ENCODE data around the gene SRPX2. TPM values are rescaled to one million over a fixed set of nuclear protein-coding genes. Genes with fewer than 3 reads are reported as not detected.

SRPX2 gene
- total RNA-seq, 1 experiment from 2014 or later: 2.4 TPM

DNA sequence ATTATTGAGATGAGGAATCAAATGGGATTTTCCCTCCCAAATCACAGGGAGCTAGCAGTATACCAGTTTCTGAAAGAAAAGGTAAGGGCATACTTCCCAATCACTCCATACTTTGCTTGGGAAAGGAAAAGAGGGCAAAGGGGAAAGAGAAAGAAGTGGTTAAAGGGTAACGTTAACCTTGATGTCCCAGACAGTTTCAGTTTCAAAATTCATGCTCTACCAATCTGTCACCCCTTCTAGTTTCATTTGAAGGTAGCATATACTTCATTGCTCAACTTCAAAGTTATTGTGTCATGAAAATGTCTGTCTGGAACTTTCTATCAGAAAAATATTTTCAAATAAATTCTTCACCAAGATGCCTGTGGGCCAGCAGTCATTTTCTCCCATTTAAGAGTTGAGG, 43.2 kb upstream of the SRPX2 start:
- Histone ChIP-seq H3K4me2 (ENCODE audit: low read length) (no peak overlapping the region), H3K9ac (ENCODE audit: low read length) (no peak overlapping the region), H3K9me2 (ENCODE audit: insufficient read depth) (no peaks in the 10 kb centered on the region), H3K27me3 (ENCODE audit: insufficient read depth, low read length) (0 out of 2 replicates have a peak, but pooled peaks cover 4% of the 10 kb centered on the region), H3K36me3 (ENCODE audit: control insufficient read depth in 1 of 2, insufficient read depth in 2 of 2, low read length in 2 of 2) (no peaks in the 10 kb centered on the region), H3K79me2 (ENCODE audit: insufficient read depth, low read length) (no peaks in the 10 kb centered on the region), H2AFZ (ENCODE audit: low read depth, low read length, poor library complexity, severe bottlenecking) (no peak overlapping the region), H4K20me1 (ENCODE audit: insufficient read depth) (no peaks in the 10 kb centered on the region), H3K4me1 (ENCODE audit: control insufficient read depth in 1 of 2, insufficient read depth in 2 of 2, low read length in 2 of 2) (no peaks in the 10 kb centered on the region), H3K4me3 (replicated peaks in 1 of 2; ENCODE audit: low read depth in 1 of 2, low read length in 2 of 2) (no peak overlapping the region), H3K9me3 (ENCODE audit: control insufficient read depth in 1 of 2, insufficient read depth in 1 of 2, low read depth in 1 of 2, low read length in 2 of 2) (no peaks in the 10 kb centered on the region), H3K27ac (ENCODE audit: low read depth, low read length) (no peak overlapping the region)
- POLR2A ChIA-PET: no interaction called here
- TF ChIP-seq TCF7L2 (IDR thresholded peaks at IDR 0.05; ENCODE audit: borderline replicate concordance, extremely low read depth, insufficient read depth, insufficient read length) (no peak), POLR2AphosphoS5 (IDR thresholded peaks at IDR 0.05; ENCODE audit: low read depth, low read length) (no peak), FOSL1 (IDR thresholded peaks at IDR 0.05; ENCODE audit: low read depth) (no peak), SRF (IDR thresholded peaks at IDR 0.05; ENCODE audit: low read depth) (no peak), YY1 (IDR thresholded peaks at IDR 0.05; ENCODE audit: extremely low read depth, insufficient replicate concordance, low read depth, low read length) (no peak), POLR2A (IDR thresholded peaks at IDR 0.05; ENCODE audit: borderline replicate concordance, extremely low read depth, insufficient read depth, insufficient read length) (no peak), CBX3 (IDR thresholded peaks at IDR 0.05; ENCODE audit: low read depth) (no peak), EZH2phosphoT487 (IDR thresholded peaks at IDR 0.05; ENCODE audit: borderline replicate concordance) (no peak), CEBPB (IDR thresholded peaks at IDR 0.05; ENCODE audit: low read depth) (no peak), RAD21 (IDR thresholded peaks at IDR 0.05; ENCODE audit: low read depth) (no peak), ELF1 (IDR thresholded peaks at IDR 0.05; ENCODE audit: borderline replicate concordance, low read depth) (no peak), EGR1 (IDR thresholded peaks at IDR 0.05; ENCODE audit: low read depth) (no peak), EZH2 (IDR thresholded peaks at IDR 0.05) (no peak)
- TF ChIP-seq, protein P1, sequence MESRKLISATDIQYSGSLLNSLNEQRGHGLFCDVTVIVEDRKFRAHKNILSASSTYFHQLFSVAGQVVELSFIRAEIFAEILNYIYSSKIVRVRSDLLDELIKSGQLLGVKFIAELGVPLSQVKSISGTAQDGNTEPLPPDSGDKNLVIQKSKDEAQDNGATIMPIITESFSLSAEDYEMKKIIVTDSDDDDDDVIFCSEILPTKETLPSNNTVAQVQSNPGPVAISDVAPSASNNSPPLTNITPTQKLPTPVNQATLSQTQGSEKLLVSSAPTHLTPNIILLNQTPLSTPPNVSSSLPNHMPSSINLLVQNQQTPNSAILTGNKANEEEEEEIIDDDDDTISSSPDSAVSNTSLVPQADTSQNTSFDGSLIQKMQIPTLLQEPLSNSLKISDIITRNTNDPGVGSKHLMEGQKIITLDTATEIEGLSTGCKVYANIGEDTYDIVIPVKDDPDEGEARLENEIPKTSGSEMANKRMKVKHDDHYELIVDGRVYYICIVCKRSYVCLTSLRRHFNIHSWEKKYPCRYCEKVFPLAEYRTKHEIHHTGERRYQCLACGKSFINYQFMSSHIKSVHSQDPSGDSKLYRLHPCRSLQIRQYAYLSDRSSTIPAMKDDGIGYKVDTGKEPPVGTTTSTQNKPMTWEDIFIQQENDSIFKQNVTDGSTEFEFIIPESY (IDR thresholded peaks at IDR 0.05; ENCODE audit: extremely low read depth, insufficient replicate concordance, low read length): no peak
- TF ChIP-seq, protein P2, sequence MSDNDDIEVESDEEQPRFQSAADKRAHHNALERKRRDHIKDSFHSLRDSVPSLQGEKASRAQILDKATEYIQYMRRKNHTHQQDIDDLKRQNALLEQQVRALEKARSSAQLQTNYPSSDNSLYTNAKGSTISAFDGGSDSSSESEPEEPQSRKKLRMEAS (IDR thresholded peaks at IDR 0.05): no peak
- RAD21 ChIA-PET (ENCODE audit: low non-redundant PET in 1 of 2, low total read pairs in 2 of 2, uncharacterized antibody in 2 of 2, unreplicated experiment in 2 of 2): no interaction called here
- intact Hi-C loops (cut with micrococcal nuclease): no loop called here
- DNase-seq (ENCODE audit: low read depth, low spot score) (no peak), ATAC-seq (no peak)
- CTCF ChIA-PET: interaction anchor here (0.7 to 1.1 kb wide), 2 partner anchors 8 to 14 kb away, joined by 3 read pairs; no protein-coding TSS in a partner anchor
- BruUV-seq (replicated peaks): no TSS peak

All from HCT116 (cell line).